Thyroid gland (tissue), 4 donors: ENCODE results near the gene VPS26B. TPM values are rescaled to one million over a fixed set of nuclear protein-coding genes. Genes with fewer than 3 reads are reported as not detected.
A peak's percentile ranks its signal among the peaks of the same experiment; 100 is the strongest.

ENCODE experiments used
- DNase-seq, 2 donors: peaks; one replicate each; pipeline ENCODE4 v3.0.0-alpha.2; 2019
- H3K27ac ChIP-seq, 3 donors: fragments of 200-600 bp; sonication (generic); 1 replicate in 2 of 3; 2 replicates in 1 of 3; pipeline ENCODE4 v1.5.1; 2016 to 2019; ENCODE audit warnings: mild to moderate bottlenecking in 1 of 3, moderate library complexity in 1 of 3
- H3K27me3 ChIP-seq: fragments of 200-600 bp; sonication (generic); one replicate; pipeline ENCODE4 v1.5.1; 2019
- H3K36me3 ChIP-seq, 2 donors: fragments of 200-600 bp; sonication (generic); one replicate each; pipeline ENCODE4 v1.5.1; 2016 to 2019
- H3K4me1 ChIP-seq, 2 donors: fragments of 200-600 bp; sonication (generic); one replicate each; pipeline ENCODE4 v1.5.1; 2017 to 2019
- H3K4me3 ChIP-seq, 3 donors: fragments of 200-600 bp; sonication (generic); replicated peaks in 1 of 3; 1 replicate in 2 of 3; 2 replicates in 1 of 3; pipeline ENCODE4 v1.5.1; 2016; ENCODE audit warnings: mild to moderate bottlenecking in 1 of 3
- H3K9me3 ChIP-seq: fragments of 200-600 bp; sonication (generic); one replicate; pipeline ENCODE4 v1.5.1; 2017
- CTCF ChIP-seq, 6 experiments: fragments of 200-600 bp in 3 of 6; fragments of 450-650 bp in 3 of 6; sonication (generic) in 3 of 6; IDR thresholded peaks; one replicate each; pipeline ENCODE4 v1.5.1; 2016 to 2019; ENCODE audit warnings: antibody characterized with exemption in 6 of 6, mild to moderate bottlenecking in 2 of 6, inconsistent platforms in 1 of 6, moderate library complexity in 1 of 6
- POLR2A ChIP-seq, 2 donors: fragments of 450-650 bp; IDR thresholded peaks; one replicate each; pipeline ENCODE4 v1.6.1; 2017; ENCODE audit warnings: antibody characterized with exemption in 2 of 2, mild to moderate bottlenecking in 2 of 2, moderate library complexity in 1 of 2
- WGBS, 2 donors: methylation state at CpG; one replicate each; pipeline ENCODE4 v1.1.5; 2017; 5-methylcytosine and 5-hydroxymethylcytosine counted together
- intact Hi-C: fragments of 100-400 bp; cut with DNase I; formaldehyde crosslinking; loops from one replicate; pipeline ENCODE4 v1.15.1; 2023
- total RNA-seq, 4 donors: library from RNA; depleted of rRNA; stranded (reverse); fragments of >200 nt; gene quantifications; one replicate each; pipeline ENCODE4 v1.2.3, GENCODE V29; 2016

Gene VPS26B
- total RNA-seq, 4 donors from 2014 or later, result 40.8 to 51.3 (median 44.4) TPM

- Histone ChIP-seq H3K4me3 (no peak overlapping the region), H3K4me1 (no peaks in the 10 kb centered on the region), H3K36me3 (peaks cover 5 to 18% of the 10 kb centered on the region in 2 donors), H3K27ac (no peak overlapping the region), H3K9me3 (no peaks in the 10 kb centered on the region), H3K27me3 (no peaks in the 10 kb centered on the region)
- TF ChIP-seq POLR2A (IDR thresholded peaks at IDR 0.05) (no peak), CTCF (IDR thresholded peaks at IDR 0.05) (no peak)
- WGBS, 2 donors, result 85 to 88% methylated on average over 11 of the region's 11 CpGs
- no peak for DNase-seq
- intact Hi-C loops, result no loop called here
Measured at GRCh38 chr11:134237557-134237922, 13.1 kb downstream of the VPS26B start.

- H3K27ac ChIP-seq, result no peak overlapping the region
- no peaks in the 10 kb centered on the region for H3K27me3 ChIP-seq
- 96% methylated on average over 5 of the region's 5 CpGs for WGBS, 2 donors
- no peak overlapping the region for H3K4me3 ChIP-seq
- TF ChIP-seq POLR2A (IDR thresholded peaks at IDR 0.05), result no peak
- intact Hi-C loops, result no loop called here
- no peak for DNase-seq
- no peaks in the 10 kb centered on the region for H3K4me1 ChIP-seq
- peaks cover 14 to 31% of the 10 kb centered on the region in 2 donors for H3K36me3 ChIP-seq
- no peaks in the 10 kb centered on the region for H3K9me3 ChIP-seq
Measured at GRCh38 chr11:134238956-134239355, 14.5 kb downstream of the VPS26B start.

- H3K27ac ChIP-seq, result no peak overlapping the region
- H3K27me3 ChIP-seq, result no peaks in the 10 kb centered on the region
- intact Hi-C loops, result no loop called here
- no peaks in the 10 kb centered on the region for H3K9me3 ChIP-seq
- TF ChIP-seq CTCF (IDR thresholded peaks at IDR 0.05), result no peak
- TF ChIP-seq POLR2A (IDR thresholded peaks at IDR 0.05), result no peak
- 57 to 77% methylated on average over 5 to 6 of the region's 6 CpGs for WGBS, 2 donors
- DNase-seq, result no peak
- H3K4me3 ChIP-seq, result no peak overlapping the region
- H3K4me1 ChIP-seq, result no peaks in the 10 kb centered on the region
- peaks cover 29 to 47% of the 10 kb centered on the region in 2 donors for H3K36me3 ChIP-seq
Measured at GRCh38 chr11:134240592-134240991, 16.1 kb downstream of the VPS26B start.

GRCh38 chr11:134242376-134242775 lies 17.9 kb downstream of the VPS26B start:
- Histone ChIP-seq H3K36me3 (peaks cover 41 to 55% of the 10 kb centered on the region in 2 donors), H3K9me3 (no peaks in the 10 kb centered on the region), H3K4me1 (no peaks in the 10 kb centered on the region), H3K27ac (no peak overlapping the region), H3K4me3 (no peak overlapping the region), H3K27me3 (no peaks in the 10 kb centered on the region)
- DNase-seq, result no peak
- no peak for TF ChIP-seq POLR2A (IDR thresholded peaks at IDR 0.05)
- TF ChIP-seq CTCF (IDR thresholded peaks at IDR 0.05), result no peak
- intact Hi-C loops, result no loop called here
- WGBS, 2 donors, result 80 to 83% methylated on average over 9 of the region's 9 CpGs

- Histone ChIP-seq H3K4me3 (no peak overlapping the region), H3K27ac (no peak overlapping the region), H3K4me1 (no peaks in the 10 kb centered on the region), H3K36me3 (peaks cover 54 to 70% of the 10 kb centered on the region in 2 donors), H3K27me3 (no peaks in the 10 kb centered on the region), H3K9me3 (no peaks in the 10 kb centered on the region)
- intact Hi-C loops, result no loop called here
- DNase-seq, result no peak
- TF ChIP-seq CTCF (IDR thresholded peaks at IDR 0.05) (no peak), POLR2A (IDR thresholded peaks at IDR 0.05) (no peak)
- 96% methylated on average over 4 of the region's 4 CpGs for WGBS, 2 donors
Measured at GRCh38 chr11:134243913-134244312, 19.4 kb downstream of the VPS26B start.

- H3K9me3 ChIP-seq, result no peaks in the 10 kb centered on the region
- peaks cover 54 to 65% of the 10 kb centered on the region in 2 donors for H3K36me3 ChIP-seq
- intact Hi-C loops, result no loop called here
- no peaks in the 10 kb centered on the region for H3K4me1 ChIP-seq
- no peak for DNase-seq
- no peak overlapping the region for H3K4me3 ChIP-seq
- H3K27ac ChIP-seq, result no peak overlapping the region
- H3K27me3 ChIP-seq, result no peaks in the 10 kb centered on the region
- 44 to 47% methylated on average over 3 to 7 of the region's 7 CpGs for WGBS, 2 donors
- no peak for TF ChIP-seq POLR2A (IDR thresholded peaks at IDR 0.05)
- peak in 1 of 6 experiments; percentile 34 for TF ChIP-seq CTCF (IDR thresholded peaks at IDR 0.05)
Measured at GRCh38 chr11:134244593-134244992, 20.1 kb downstream of the VPS26B start.
